NT2/D1 (cell line): Measurements from ENCODE around the gene GZF1.

Experiments used
- SUZ12 ChIP-seq: IDR thresholded peaks from 2 replicates; pipeline ENCODE4 v1.6.1; 2011; ENCODE audit not compliant: insufficient read length, insufficient read depth; ENCODE audit errors: extremely low read depth
- YY1 ChIP-seq: IDR thresholded peaks from 2 replicates; pipeline ENCODE4 v1.6.1; 2011; ENCODE audit not compliant: insufficient read length, insufficient read depth
- ZNF274 ChIP-seq: IDR thresholded peaks from 2 replicates; pipeline ENCODE4 v1.6.1; 2011; ENCODE audit warnings: mild to moderate bottlenecking, low read depth, low read length

GRCh38 chr20:23336476-23336875 lies 25.5 kb upstream of the GZF1 start:
- TF ChIP-seq YY1 (no peak), SUZ12 (no peak), ZNF274 (no peak)
